H1 (cell line): Measurements from ENCODE around the gene FBXO17. TPM values are rescaled to one million over a fixed set of nuclear protein-coding genes. Genes with fewer than 3 reads are reported as not detected.

Experiments used
- EGR1 ChIP-seq: IDR thresholded peaks from 2 replicates; pipeline ENCODE4 v1.6.1; 2011; ENCODE audit warnings: low read depth, low read length, borderline replicate concordance
- FOSL1 ChIP-seq: IDR thresholded peaks from 2 replicates; pipeline ENCODE4 v1.6.1; 2011; ENCODE audit warnings: mild to moderate bottlenecking, low read depth, low read length, moderate library complexity; ENCODE audit not compliant: insufficient read depth
- MAFK ChIP-seq: IDR thresholded peaks from 2 replicates; pipeline ENCODE4 v1.6.1; 2012; ENCODE audit warnings: low read depth, mild to moderate bottlenecking, improper control_type of control experiment, low read length
- RBBP5 ChIP-seq: IDR thresholded peaks from 2 replicates; pipeline ENCODE4 v1.7.1; 2012; ENCODE audit warnings: low read depth, mild to moderate bottlenecking, inconsistent platforms, low read length, moderate library complexity, borderline replicate concordance
- YY1 ChIP-seq: IDR thresholded peaks from 2 replicates; pipeline ENCODE4 v1.6.1; 2011; ENCODE audit warnings: low read depth, mild to moderate bottlenecking, low read length
- polyA plus RNA-seq, 7 experiments: library from polyadenylated mRNA; depleted of rRNA in 3 of 7; stranded (reverse) in 5 of 7; unstranded in 2 of 7; fragments of >200 nt in 5 of 7; fragments of 200-250 nt in 2 of 7; gene quantifications; 1 replicate in 5 of 7; 2 replicates in 1 of 7; 4 replicates in 1 of 7; pipeline versions ENCODE4 v1.2.1 to v1.2.3, GENCODE V29; 2011 to 2013; ENCODE audit warnings: missing spikeins in 2 of 7, mixed read lengths in 2 of 7
- total RNA-seq: library from RNA; stranded (reverse); fragmentation: NEBNext Ultra II Directional; extraction: Animal tissue kit (Norgen Biotek cat#: 25700); gene quantifications from 2 replicates; pipeline ENCODE4 v1.2.1, GENCODE V29; 2021
- TF ChIP-seq, protein P1 (sequence below): fragments of 300-600 bp; sonication (generic); IDR thresholded peaks from 2 replicates; pipeline ENCODE4 v1.7.1; 2012; ENCODE audit warnings: low read length, moderate library complexity, mild to moderate bottlenecking, inconsistent platforms; ENCODE audit not compliant: insufficient replicate concordance

The FBXO17 gene
- total and polyA plus RNA-seq, 2 of the 8 experiments (the other 6 are each of a cell fraction or from before 2014, with no cell fraction given) = 11.7 to 15.3 TPM

DNA sequence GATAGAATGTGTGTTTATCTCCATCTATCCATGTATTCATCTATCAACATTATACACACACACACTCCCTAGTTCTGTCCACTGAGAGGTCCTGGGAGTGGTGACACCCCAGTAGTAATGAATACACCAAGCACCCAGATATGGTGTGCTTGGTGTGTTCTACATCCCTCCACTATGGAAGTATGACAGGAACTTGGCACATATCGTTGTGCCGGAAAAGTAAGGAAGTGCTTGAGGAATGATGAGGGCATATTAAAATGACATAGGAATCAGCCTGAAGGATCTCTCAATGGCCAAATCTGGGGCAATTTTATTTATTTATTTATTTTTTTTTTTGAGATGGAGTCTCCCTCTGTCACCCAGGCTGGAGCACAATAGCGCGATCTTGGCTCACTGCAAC, 28.3 kb upstream of the FBXO17 start (continued):
- TF ChIP-seq, protein P1, sequence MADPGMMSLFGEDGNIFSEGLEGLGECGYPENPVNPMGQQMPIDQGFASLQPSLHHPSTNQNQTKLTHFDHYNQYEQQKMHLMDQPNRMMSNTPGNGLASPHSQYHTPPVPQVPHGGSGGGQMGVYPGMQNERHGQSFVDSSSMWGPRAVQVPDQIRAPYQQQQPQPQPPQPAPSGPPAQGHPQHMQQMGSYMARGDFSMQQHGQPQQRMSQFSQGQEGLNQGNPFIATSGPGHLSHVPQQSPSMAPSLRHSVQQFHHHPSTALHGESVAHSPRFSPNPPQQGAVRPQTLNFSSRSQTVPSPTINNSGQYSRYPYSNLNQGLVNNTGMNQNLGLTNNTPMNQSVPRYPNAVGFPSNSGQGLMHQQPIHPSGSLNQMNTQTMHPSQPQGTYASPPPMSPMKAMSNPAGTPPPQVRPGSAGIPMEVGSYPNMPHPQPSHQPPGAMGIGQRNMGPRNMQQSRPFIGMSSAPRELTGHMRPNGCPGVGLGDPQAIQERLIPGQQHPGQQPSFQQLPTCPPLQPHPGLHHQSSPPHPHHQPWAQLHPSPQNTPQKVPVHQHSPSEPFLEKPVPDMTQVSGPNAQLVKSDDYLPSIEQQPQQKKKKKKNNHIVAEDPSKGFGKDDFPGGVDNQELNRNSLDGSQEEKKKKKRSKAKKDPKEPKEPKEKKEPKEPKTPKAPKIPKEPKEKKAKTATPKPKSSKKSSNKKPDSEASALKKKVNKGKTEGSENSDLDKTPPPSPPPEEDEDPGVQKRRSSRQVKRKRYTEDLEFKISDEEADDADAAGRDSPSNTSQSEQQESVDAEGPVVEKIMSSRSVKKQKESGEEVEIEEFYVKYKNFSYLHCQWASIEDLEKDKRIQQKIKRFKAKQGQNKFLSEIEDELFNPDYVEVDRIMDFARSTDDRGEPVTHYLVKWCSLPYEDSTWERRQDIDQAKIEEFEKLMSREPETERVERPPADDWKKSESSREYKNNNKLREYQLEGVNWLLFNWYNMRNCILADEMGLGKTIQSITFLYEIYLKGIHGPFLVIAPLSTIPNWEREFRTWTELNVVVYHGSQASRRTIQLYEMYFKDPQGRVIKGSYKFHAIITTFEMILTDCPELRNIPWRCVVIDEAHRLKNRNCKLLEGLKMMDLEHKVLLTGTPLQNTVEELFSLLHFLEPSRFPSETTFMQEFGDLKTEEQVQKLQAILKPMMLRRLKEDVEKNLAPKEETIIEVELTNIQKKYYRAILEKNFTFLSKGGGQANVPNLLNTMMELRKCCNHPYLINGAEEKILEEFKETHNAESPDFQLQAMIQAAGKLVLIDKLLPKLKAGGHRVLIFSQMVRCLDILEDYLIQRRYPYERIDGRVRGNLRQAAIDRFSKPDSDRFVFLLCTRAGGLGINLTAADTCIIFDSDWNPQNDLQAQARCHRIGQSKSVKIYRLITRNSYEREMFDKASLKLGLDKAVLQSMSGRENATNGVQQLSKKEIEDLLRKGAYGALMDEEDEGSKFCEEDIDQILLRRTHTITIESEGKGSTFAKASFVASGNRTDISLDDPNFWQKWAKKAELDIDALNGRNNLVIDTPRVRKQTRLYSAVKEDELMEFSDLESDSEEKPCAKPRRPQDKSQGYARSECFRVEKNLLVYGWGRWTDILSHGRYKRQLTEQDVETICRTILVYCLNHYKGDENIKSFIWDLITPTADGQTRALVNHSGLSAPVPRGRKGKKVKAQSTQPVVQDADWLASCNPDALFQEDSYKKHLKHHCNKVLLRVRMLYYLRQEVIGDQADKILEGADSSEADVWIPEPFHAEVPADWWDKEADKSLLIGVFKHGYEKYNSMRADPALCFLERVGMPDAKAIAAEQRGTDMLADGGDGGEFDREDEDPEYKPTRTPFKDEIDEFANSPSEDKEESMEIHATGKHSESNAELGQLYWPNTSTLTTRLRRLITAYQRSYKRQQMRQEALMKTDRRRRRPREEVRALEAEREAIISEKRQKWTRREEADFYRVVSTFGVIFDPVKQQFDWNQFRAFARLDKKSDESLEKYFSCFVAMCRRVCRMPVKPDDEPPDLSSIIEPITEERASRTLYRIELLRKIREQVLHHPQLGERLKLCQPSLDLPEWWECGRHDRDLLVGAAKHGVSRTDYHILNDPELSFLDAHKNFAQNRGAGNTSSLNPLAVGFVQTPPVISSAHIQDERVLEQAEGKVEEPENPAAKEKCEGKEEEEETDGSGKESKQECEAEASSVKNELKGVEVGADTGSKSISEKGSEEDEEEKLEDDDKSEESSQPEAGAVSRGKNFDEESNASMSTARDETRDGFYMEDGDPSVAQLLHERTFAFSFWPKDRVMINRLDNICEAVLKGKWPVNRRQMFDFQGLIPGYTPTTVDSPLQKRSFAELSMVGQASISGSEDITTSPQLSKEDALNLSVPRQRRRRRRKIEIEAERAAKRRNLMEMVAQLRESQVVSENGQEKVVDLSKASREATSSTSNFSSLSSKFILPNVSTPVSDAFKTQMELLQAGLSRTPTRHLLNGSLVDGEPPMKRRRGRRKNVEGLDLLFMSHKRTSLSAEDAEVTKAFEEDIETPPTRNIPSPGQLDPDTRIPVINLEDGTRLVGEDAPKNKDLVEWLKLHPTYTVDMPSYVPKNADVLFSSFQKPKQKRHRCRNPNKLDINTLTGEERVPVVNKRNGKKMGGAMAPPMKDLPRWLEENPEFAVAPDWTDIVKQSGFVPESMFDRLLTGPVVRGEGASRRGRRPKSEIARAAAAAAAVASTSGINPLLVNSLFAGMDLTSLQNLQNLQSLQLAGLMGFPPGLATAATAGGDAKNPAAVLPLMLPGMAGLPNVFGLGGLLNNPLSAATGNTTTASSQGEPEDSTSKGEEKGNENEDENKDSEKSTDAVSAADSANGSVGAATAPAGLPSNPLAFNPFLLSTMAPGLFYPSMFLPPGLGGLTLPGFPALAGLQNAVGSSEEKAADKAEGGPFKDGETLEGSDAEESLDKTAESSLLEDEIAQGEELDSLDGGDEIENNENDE = no peak
- TF ChIP-seq RBBP5 = no peak
- TF ChIP-seq YY1 = no peak
- no peak for TF ChIP-seq MAFK
- no peak for TF ChIP-seq EGR1
- TF ChIP-seq FOSL1 = no peak
